Upper lobe of left lung (tissue), 6 donors: ENCODE results near the gene PLXNA1. TPM values are rescaled to one million over a fixed set of nuclear protein-coding genes. Genes with fewer than 3 reads are reported as not detected.

ENCODE experiments used
- ATAC-seq, 2 donors: fragments of 200-7000 bp; cut with Tn5 transposase; one replicate each; pipeline ENCODE4 v1.9.1; 2022; ENCODE audit warnings: mild to moderate bottlenecking in 2 of 2, moderate library complexity in 2 of 2; ENCODE audit not compliant: low FRiP score in 2 of 2
- DNase-seq, 2 donors: peaks; one replicate each; pipeline ENCODE4 v3.0.0-alpha.2; 2019 to 2020
- H3K27ac ChIP-seq, 4 donors: fragments of 200-600 bp; sonication (generic); one replicate each; pipeline ENCODE4 v1.5.1; 2016 to 2019
- H3K27me3 ChIP-seq, 4 donors: fragments of 200-600 bp; sonication (generic); one replicate each; pipeline ENCODE4 v1.5.1; 2017 to 2019
- H3K36me3 ChIP-seq, 4 donors: fragments of 200-600 bp; sonication (generic); one replicate each; pipeline ENCODE4 v1.5.1; 2016 to 2019
- H3K4me1 ChIP-seq, 4 donors: fragments of 200-600 bp; sonication (generic); one replicate each; pipeline ENCODE4 v1.5.1; 2018 to 2019
- H3K4me3 ChIP-seq, 4 donors: fragments of 200-600 bp; sonication (generic); one replicate each; pipeline ENCODE4 v1.5.1; 2017 to 2019; ENCODE audit warnings: mild to moderate bottlenecking in 2 of 4, moderate library complexity in 1 of 4
- H3K9me3 ChIP-seq, 4 donors: fragments of 200-600 bp; sonication (generic); one replicate each; pipeline ENCODE4 v1.5.1; 2018 to 2019
- CTCF ChIP-seq, 6 experiments: fragments of 450-650 bp in 4 of 6; fragments of 200-600 bp in 2 of 6; sonication (generic) in 2 of 6; IDR thresholded peaks; one replicate each; pipeline ENCODE4 v1.5.1; 2016 to 2019; ENCODE audit warnings: antibody characterized with exemption in 6 of 6
- EP300 ChIP-seq, 4 donors: sonication (generic); formaldehyde crosslinking; IDR thresholded peaks; one replicate each; pipeline ENCODE4 v1.5.1; 2017; ENCODE audit warnings: antibody characterized with exemption in 4 of 4, control low read depth in 2 of 4
- POLR2A ChIP-seq, 4 donors: fragments of 450-650 bp; IDR thresholded peaks; one replicate each; pipeline ENCODE4 v1.5.1; 2016 to 2017; ENCODE audit warnings: antibody characterized with exemption in 4 of 4, mild to moderate bottlenecking in 2 of 4
- POLR2AphosphoS5 ChIP-seq, 2 donors: sonication (generic); formaldehyde crosslinking; IDR thresholded peaks; one replicate each; pipeline ENCODE4 v1.5.1; 2017; ENCODE audit warnings: antibody characterized with exemption in 2 of 2
- WGBS, 2 donors: methylation state at CpG; one replicate each; pipeline ENCODE4 v1.1.5; 2017 to 2018; 5-methylcytosine and 5-hydroxymethylcytosine counted together
- total RNA-seq, 6 donors: library from RNA; depleted of rRNA in 4 of 6; stranded (reverse); fragments of >200 nt in 4 of 6; gene quantifications; one replicate each; pipeline versions ENCODE4 v1.1.0 to v1.2.1, GENCODE V29; 2016 to 2021
- donor health status: DM: no; HTN: no; CAD: no; lungs with moderate emphysema.
- donor health status: DM: no; HTN: yes; CAD: no; lungs with severe emphysema.

Gene PLXNA1
- total RNA-seq, 6 donors from 2014 or later, result 48.0 to 94.3 (median 73.7) TPM

DNA sequence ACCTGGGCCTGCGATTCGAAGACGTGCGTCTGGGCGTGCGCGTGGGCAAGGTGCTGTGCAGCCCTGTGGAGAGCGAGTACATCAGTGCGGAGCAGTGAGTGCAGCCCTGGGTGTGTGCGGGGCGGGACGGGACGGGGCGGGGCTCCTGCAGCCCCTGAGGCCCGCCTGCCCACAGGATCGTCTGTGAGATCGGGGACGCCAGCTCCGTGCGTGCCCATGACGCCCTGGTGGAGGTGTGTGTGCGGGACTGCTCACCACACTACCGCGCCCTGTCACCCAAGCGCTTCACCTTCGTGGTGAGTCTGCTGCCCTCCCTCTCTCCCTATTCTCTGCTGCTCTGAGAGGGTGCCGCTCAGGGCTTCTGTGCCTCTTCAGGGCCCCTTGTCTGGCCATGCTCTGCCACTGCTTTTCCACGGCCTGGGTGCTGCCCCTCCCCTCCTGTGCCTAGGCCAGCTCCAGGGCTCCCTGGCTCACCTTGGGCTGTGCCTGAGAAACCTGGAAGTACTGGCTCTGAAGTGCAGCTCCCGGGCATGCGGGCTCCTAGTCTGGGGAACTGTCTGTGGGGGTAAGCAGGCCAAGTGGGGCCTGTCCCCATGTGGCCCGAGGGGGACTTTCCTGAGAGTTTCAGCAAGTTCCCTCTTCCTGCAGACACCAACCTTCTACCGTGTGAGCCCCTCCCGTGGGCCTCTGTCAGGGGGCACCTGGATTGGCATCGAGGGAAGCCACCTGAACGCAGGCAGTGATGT, 31.8 kb downstream of the PLXNA1 start:
- Histone ChIP-seq H3K36me3 (peaks cover 3 to 93% (median 63%) of the 10 kb centered on the region in 4 donors), H3K27ac (no peak overlapping the region)
- 89 to 91% methylated on average over 26 to 35 of the region's 35 CpGs for WGBS, 2 donors

GRCh38 chr3:127015282-127016042, 32.5 kb downstream of the PLXNA1 start:
- Histone ChIP-seq H3K4me3 (no peak overlapping the region), H3K36me3 (peaks cover 3 to 96% (median 71%) of the 10 kb centered on the region in 4 donors), H3K27me3 (no peaks in the 10 kb centered on the region), H3K4me1 (no peaks in the 10 kb centered on the region), H3K27ac (no peak overlapping the region), H3K9me3 (no peaks in the 10 kb centered on the region)
- TF ChIP-seq POLR2AphosphoS5 (IDR thresholded peaks at IDR 0.05) (no peak), POLR2A (IDR thresholded peaks at IDR 0.05) (no peak), EP300 (IDR thresholded peaks at IDR 0.05) (no peak), CTCF (IDR thresholded peaks at IDR 0.05) (no peak)
- 81 to 89% methylated on average over 12 to 17 of the region's 17 CpGs for WGBS, 2 donors
- no peak for DNase-seq
- no peak for ATAC-seq

More for the DNA sequence above, 31.8 kb downstream of the PLXNA1 start:
- ATAC-seq (no peak), DNase-seq (no peak)
- Histone ChIP-seq H3K9me3 (no peaks in the 10 kb centered on the region), H3K4me3 (no peak overlapping the region), H3K27me3 (no peaks in the 10 kb centered on the region), H3K4me1 (no peaks in the 10 kb centered on the region)
- no peak for TF ChIP-seq POLR2AphosphoS5 (IDR thresholded peaks at IDR 0.05)
- no peak for TF ChIP-seq EP300 (IDR thresholded peaks at IDR 0.05)
- TF ChIP-seq CTCF (IDR thresholded peaks at IDR 0.05), result no peak
- no peak for TF ChIP-seq POLR2A (IDR thresholded peaks at IDR 0.05)

DNA sequence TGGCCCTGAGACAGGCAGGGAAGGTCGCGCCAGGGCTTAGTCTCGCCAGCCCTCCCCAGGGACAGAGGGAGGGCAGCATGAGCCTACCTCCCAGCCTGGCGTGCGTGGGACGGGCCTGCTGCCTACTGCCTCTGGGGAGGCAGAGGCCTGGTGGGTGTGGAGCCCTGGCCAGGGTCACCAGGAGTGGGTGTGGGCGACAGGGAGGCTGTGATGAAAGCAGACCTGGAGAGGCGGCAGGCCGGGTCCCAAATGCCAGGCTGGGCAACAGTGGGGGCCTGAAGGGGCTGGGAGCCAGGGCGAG, 33.1 kb downstream of the PLXNA1 start:
- WGBS, 2 donors, result 92 to 100% methylated on average over 1 to 6 of the region's 10 CpGs
- peak in 1 of 2 donors; percentile 75 for DNase-seq
- Histone ChIP-seq H3K4me3 (no peak overlapping the region), H3K27ac (no peak overlapping the region), H3K4me1 (no peaks in the 10 kb centered on the region), H3K9me3 (no peaks in the 10 kb centered on the region), H3K36me3 (peaks cover 3 to 96% (median 74%) of the 10 kb centered on the region in 4 donors), H3K27me3 (no peaks in the 10 kb centered on the region)
- no peak for TF ChIP-seq POLR2A (IDR thresholded peaks at IDR 0.05)
- TF ChIP-seq CTCF (IDR thresholded peaks at IDR 0.05), result no peak
- no peak for ATAC-seq

DNA sequence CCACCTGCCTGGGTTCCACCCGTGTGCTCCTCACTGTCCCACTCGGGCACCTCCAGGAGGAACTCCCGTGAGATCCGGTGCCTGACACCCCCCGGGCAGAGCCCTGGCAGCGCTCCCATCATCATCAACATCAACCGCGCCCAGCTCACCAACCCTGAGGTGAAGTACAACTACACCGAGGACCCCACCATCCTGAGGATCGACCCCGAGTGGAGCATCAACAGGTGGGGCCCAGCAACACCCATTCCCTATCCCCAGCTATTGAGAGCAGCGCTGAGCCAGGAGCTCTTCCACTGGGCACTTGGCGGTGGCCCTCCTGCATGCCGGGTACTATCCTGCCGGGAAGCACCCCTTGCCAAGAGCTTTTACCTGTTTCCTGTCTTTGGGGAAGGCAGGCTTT, 33.5 kb downstream of the PLXNA1 start:
- Histone ChIP-seq H3K4me3 (no peak overlapping the region), H3K36me3 (peaks cover 3 to 93% (median 77%) of the 10 kb centered on the region in 4 donors), H3K27me3 (no peaks in the 10 kb centered on the region), H3K9me3 (no peaks in the 10 kb centered on the region), H3K27ac (no peak overlapping the region), H3K4me1 (no peaks in the 10 kb centered on the region)
- 92 to 93% methylated on average over 10 to 15 of the region's 15 CpGs for WGBS, 2 donors
- DNase-seq (peak in 1 of 2 donors; percentile 46), ATAC-seq (no peak)
- TF ChIP-seq POLR2AphosphoS5 (IDR thresholded peaks at IDR 0.05) (no peak), EP300 (IDR thresholded peaks at IDR 0.05) (no peak), POLR2A (IDR thresholded peaks at IDR 0.05) (no peak), CTCF (IDR thresholded peaks at IDR 0.05) (no peak)
